ENCODE results near the gene SCEL.
"Not testable (repeated sequence)": the region's sequence is repeated elsewhere in the genome, so short reads cannot be mapped to it uniquely, and the experiment has no call there.

SCEL gene

DNA sequence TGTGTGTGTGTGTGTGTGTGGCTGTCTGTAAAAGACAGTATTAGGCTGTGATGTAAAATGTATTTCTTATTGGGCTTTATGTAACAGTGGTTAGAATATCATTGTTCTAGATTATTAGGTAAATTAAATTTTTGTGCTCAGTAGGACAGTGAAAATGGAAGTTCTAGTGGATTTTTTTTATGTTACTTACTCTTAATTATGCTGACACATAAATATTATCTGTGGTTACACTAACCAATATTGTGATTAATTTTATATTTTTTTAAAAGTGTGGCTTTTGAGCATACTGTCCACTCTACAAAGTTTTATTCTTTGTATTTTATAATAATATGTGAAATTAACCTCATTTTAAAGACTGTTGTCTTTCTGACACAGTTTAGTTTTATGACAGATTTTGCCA lies 80.5 kb downstream of the SCEL start:
- H3K36me3 ChIP-seq (ENCODE audit: insufficient read depth, low read length) = no peaks in the 10 kb centered on the region
- H3K9me3 ChIP-seq (ENCODE audit: low read length) = no peaks in the 10 kb centered on the region
- H3K4me3 ChIP-seq (ENCODE audit: low read depth in 1 of 2, low read length in 2 of 2) = no peak overlapping the region
- H3K4me1 ChIP-seq (ENCODE audit: insufficient read depth, low read length) = no peaks in the 10 kb centered on the region
- H3K27me3 ChIP-seq (ENCODE audit: control insufficient read depth in 1 of 2, insufficient read depth in 2 of 2, low read length in 2 of 2) = no peaks in the 10 kb centered on the region
- no peak overlapping the region for H3K9ac ChIP-seq (ENCODE audit: low read length)
- no peak overlapping the region for H3K27ac ChIP-seq (ENCODE audit: low read depth, low read length)

DNA sequence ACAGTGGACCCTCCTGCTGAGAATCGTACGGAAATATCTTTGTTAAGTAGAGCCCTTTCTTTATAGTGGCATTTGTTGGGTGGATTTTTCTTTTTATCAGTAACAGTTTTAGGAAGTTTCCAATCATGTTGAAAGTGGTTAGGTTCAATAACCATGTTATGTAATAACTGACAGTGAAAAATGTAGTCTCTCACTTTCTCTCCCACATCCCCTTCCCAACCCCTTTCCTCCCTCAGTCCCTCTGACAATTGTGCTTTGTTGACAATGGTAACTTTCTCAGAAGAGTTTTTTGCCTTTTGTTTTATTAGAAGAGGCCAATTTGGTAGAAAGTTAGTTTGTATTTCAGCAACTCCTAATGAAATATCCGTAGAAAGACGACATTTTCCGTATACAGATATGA lies 84.1 kb downstream of the SCEL start:
- no peak overlapping the region for H3K9ac ChIP-seq (ENCODE audit: low read length)
- H3K36me3 ChIP-seq (ENCODE audit: insufficient read depth, low read length) = no peaks in the 10 kb centered on the region
- H3K27me3 ChIP-seq (ENCODE audit: control insufficient read depth in 1 of 2, insufficient read depth in 2 of 2, low read length in 2 of 2) = no peaks in the 10 kb centered on the region
- H3K4me3 ChIP-seq (ENCODE audit: low read depth in 1 of 2, low read length in 2 of 2) = no peak overlapping the region
- H3K9me3 ChIP-seq (ENCODE audit: low read length) = no peaks in the 10 kb centered on the region
- no peaks in the 10 kb centered on the region for H3K4me1 ChIP-seq (ENCODE audit: insufficient read depth, low read length)
- no peak overlapping the region for H3K27ac ChIP-seq (ENCODE audit: low read depth, low read length)

- no peak overlapping the region for H3K4me3 ChIP-seq (ENCODE audit: low read depth in 1 of 2, low read length in 2 of 2)
- no peaks in the 10 kb centered on the region for H3K27me3 ChIP-seq (ENCODE audit: control insufficient read depth in 1 of 2, insufficient read depth in 2 of 2, low read length in 2 of 2)
- H3K27ac ChIP-seq (ENCODE audit: low read depth, low read length) = no peak overlapping the region
- H3K9me3 ChIP-seq (ENCODE audit: low read length) = no peaks in the 10 kb centered on the region
- H3K36me3 ChIP-seq (ENCODE audit: insufficient read depth, low read length) = no peaks in the 10 kb centered on the region
- no peaks in the 10 kb centered on the region for H3K4me1 ChIP-seq (ENCODE audit: insufficient read depth, low read length)
- no peak overlapping the region for H3K9ac ChIP-seq (ENCODE audit: low read length)
These were observed 84.6 kb downstream of the SCEL start for GRCh38 chr13:77620138-77620537.

- H3K4me1 ChIP-seq (ENCODE audit: insufficient read depth, low read length) = no peaks in the 10 kb centered on the region
- no peaks in the 10 kb centered on the region for H3K27me3 ChIP-seq (ENCODE audit: control insufficient read depth in 1 of 2, insufficient read depth in 2 of 2, low read length in 2 of 2)
- no peak overlapping the region for H3K9ac ChIP-seq (ENCODE audit: low read length)
- H3K4me3 ChIP-seq (ENCODE audit: low read depth in 1 of 2, low read length in 2 of 2) = no peak overlapping the region
- no peaks in the 10 kb centered on the region for H3K9me3 ChIP-seq (ENCODE audit: low read length)
- no peak overlapping the region for H3K27ac ChIP-seq (ENCODE audit: low read depth, low read length)
- no peaks in the 10 kb centered on the region for H3K36me3 ChIP-seq (ENCODE audit: insufficient read depth, low read length)
These were observed 88.3 kb downstream of the SCEL start for GRCh38 chr13:77623806-77624205.

GRCh38 chr13:77628170-77628569 lies 92.7 kb downstream of the SCEL start:
- Histone ChIP-seq H3K4me3 (ENCODE audit: low read depth in 1 of 2, low read length in 2 of 2) (no peak overlapping the region), H3K36me3 (ENCODE audit: insufficient read depth, low read length) (no peaks in the 10 kb centered on the region), H3K9me3 (ENCODE audit: low read length) (no peaks in the 10 kb centered on the region), H3K9ac (ENCODE audit: low read length) (no peak overlapping the region), H3K27ac (ENCODE audit: low read depth, low read length) (no peak overlapping the region), H3K27me3 (ENCODE audit: control insufficient read depth in 1 of 2, insufficient read depth in 2 of 2, low read length in 2 of 2) (no peaks in the 10 kb centered on the region), H3K4me1 (ENCODE audit: insufficient read depth, low read length) (no peaks in the 10 kb centered on the region)

DNA sequence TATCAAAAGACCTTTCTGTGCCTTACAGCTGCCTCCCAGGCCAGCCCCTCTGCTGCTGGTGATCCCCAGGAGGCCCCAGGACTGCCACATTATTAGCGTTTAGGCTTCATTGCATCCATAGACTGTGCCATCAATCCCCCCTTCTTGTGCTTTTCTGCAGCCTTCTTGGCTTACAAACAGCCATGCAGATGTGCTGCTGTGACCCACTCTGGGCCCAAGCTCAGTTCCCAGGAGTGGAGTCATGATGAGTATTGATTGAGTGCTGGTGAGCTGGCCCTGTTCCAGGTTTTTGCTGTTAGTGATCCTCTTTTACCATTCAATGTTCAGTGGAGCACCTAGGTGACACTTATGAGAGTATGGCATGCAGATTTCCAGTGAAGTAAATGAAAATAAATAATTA lies 102.1 kb downstream of the SCEL start:
- Histone ChIP-seq H3K9ac (ENCODE audit: low read length) (no peak overlapping the region), H3K4me3 (ENCODE audit: low read depth in 1 of 2, low read length in 2 of 2) (no peak overlapping the region), H3K36me3 (ENCODE audit: insufficient read depth, low read length) (no peaks in the 10 kb centered on the region), H3K27me3 (ENCODE audit: control insufficient read depth in 1 of 2, insufficient read depth in 2 of 2, low read length in 2 of 2) (no peaks in the 10 kb centered on the region), H3K9me3 (ENCODE audit: low read length) (no peaks in the 10 kb centered on the region), H3K4me1 (ENCODE audit: insufficient read depth, low read length) (no peaks in the 10 kb centered on the region), H3K27ac (ENCODE audit: low read depth, low read length) (no peak overlapping the region)

DNA sequence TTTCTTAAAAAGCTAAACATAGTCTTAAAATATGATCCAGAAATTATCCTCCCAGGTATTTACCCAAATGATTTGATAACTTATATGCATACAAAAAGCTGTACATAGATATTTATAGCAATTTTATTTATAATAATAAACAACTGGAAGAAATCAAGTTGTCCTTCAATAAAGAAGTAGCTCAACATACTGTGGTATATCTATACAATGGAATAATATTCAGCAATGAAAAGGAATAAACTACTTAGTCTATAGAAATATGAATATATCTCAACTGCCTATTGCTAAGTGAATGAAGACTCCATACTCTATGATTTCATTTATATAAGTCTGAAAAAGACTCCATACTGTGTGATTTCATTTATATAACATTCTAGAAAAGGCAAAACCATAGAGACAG lies 114.9 kb downstream of the SCEL start:
- Histone ChIP-seq H3K9me3 (ENCODE audit: low read length) (no peaks in the 10 kb centered on the region), H3K4me3 (ENCODE audit: low read depth in 1 of 2, low read length in 2 of 2) (no peak overlapping the region), H3K27me3 (ENCODE audit: control insufficient read depth in 1 of 2, insufficient read depth in 2 of 2, low read length in 2 of 2) (no peaks in the 10 kb centered on the region), H3K4me1 (ENCODE audit: insufficient read depth, low read length) (no peaks in the 10 kb centered on the region), H3K36me3 (ENCODE audit: insufficient read depth, low read length) (no peaks in the 10 kb centered on the region), H3K27ac (ENCODE audit: low read depth, low read length) (no peak overlapping the region), H3K9ac (ENCODE audit: low read length) (no peak overlapping the region)

DNA sequence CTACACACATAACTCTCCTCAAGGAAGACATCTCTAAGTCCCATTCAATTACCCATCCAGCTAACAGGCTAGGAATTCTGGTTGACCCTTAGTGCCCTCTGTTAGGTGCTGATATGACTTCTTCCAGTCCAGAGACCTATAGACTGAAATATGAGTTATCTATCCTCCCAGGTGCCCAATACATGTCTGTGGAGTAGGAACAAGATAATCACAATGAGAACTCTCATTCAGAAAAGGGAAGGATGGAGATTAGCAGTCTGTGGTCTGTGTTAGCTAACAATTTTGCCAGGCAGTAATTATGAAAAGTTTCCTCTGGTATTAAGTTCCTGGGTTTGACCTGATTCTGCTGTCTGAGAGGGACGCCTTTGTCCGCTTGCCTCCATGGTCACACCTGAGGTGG lies 117.8 kb downstream of the SCEL start:
- Histone ChIP-seq H3K27me3 (ENCODE audit: control insufficient read depth in 1 of 2, insufficient read depth in 2 of 2, low read length in 2 of 2) (no peaks in the 10 kb centered on the region), H3K27ac (ENCODE audit: low read depth, low read length) (no peak overlapping the region), H3K36me3 (ENCODE audit: insufficient read depth, low read length) (no peaks in the 10 kb centered on the region), H3K4me1 (ENCODE audit: insufficient read depth, low read length) (no peaks in the 10 kb centered on the region), H3K9me3 (ENCODE audit: low read length) (no peaks in the 10 kb centered on the region), H3K9ac (ENCODE audit: low read length) (no peak overlapping the region), H3K4me3 (ENCODE audit: low read depth in 1 of 2, low read length in 2 of 2) (no peak overlapping the region)

DNA sequence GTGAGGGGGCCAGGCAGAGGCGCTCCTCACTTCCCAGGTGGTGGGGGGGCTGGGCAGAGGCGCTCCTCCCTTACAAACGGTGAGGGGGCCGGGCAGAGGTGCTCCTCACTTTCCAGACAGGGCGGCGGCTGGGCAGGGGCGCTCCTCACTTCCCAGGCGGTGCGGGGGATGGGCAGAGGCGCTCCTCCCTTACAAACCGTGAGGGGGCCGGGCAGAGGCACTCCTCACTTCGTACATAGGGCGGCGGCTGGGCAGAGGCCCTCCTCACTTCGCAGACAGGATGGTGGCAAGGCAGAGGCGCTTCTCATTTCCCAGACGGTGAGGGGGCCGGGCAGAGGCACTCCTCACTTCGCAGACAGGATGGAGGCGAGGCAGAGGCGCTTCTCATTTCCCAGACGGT lies 124.5 kb downstream of the SCEL start:
- H3K4me1 ChIP-seq (ENCODE audit: insufficient read depth, low read length); H3K36me3 ChIP-seq (ENCODE audit: insufficient read depth, low read length); H3K9ac ChIP-seq (ENCODE audit: low read length); H3K27me3 ChIP-seq (ENCODE audit: control insufficient read depth in 1 of 2, insufficient read depth in 2 of 2, low read length in 2 of 2); H3K4me3 ChIP-seq (ENCODE audit: low read depth in 1 of 2, low read length in 2 of 2); H3K9me3 ChIP-seq (ENCODE audit: low read length); H3K27ac ChIP-seq (ENCODE audit: low read depth, low read length): not testable (repeated sequence)

DNA sequence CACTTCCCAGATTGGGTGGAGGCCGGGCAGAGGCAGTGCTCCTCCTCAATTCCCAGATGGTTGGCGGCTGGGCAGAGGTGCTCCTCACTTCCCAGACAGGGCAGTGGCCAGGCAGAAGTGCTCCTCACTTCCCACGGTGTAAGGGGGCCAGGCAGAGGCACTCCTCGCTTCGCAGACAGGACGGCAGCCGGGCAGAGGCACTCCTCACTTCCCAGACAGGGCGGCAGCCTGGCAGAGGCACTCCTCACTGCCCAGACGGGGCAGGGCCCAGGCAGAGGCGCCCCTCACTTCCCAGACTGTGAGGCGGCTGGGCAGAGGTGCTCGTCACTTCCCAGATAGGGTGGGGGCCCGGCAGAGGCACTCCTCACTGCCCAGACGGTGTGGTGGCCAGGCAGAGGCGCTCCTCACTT lies 125.3 kb downstream of the SCEL start:
- H3K27me3 ChIP-seq (ENCODE audit: control insufficient read depth in 1 of 2, insufficient read depth in 2 of 2, low read length in 2 of 2) = no peaks in the 10 kb centered on the region
- H3K36me3 ChIP-seq (ENCODE audit: insufficient read depth, low read length) = no peaks in the 10 kb centered on the region
- no peaks in the 10 kb centered on the region for H3K4me1 ChIP-seq (ENCODE audit: insufficient read depth, low read length)
- H3K4me3 ChIP-seq (ENCODE audit: low read depth in 1 of 2, low read length in 2 of 2) = no peak overlapping the region
- H3K9me3 ChIP-seq (ENCODE audit: low read length) = no peaks in the 10 kb centered on the region
- no peak overlapping the region for H3K9ac ChIP-seq (ENCODE audit: low read length)
- no peak overlapping the region for H3K27ac ChIP-seq (ENCODE audit: low read depth, low read length)

DNA sequence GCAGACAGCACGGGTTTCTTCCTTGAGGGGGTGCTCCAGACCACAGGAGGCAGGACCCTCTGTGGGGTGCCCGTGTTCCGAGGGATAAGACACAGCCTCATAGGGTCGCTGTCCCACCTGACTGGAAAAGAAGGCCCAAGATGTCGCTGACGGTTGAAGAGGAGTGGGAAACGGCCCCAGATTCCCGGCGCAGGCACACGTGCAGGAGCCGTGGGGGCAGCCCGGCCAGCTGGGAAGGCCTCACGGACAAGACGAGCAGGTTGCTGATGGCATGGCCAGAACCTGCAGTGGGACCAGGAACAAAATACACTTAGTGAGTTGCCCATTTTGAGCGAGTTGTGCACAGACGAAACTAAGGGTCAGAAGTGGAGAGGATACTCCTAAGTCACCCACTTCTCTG lies 126.8 kb downstream of the SCEL start:
- H3K27ac ChIP-seq (ENCODE audit: low read depth, low read length); H3K27me3 ChIP-seq (ENCODE audit: control insufficient read depth in 1 of 2, insufficient read depth in 2 of 2, low read length in 2 of 2); H3K4me3 ChIP-seq (ENCODE audit: low read depth in 1 of 2, low read length in 2 of 2); H3K9ac ChIP-seq (ENCODE audit: low read length); H3K9me3 ChIP-seq (ENCODE audit: low read length); H3K36me3 ChIP-seq (ENCODE audit: insufficient read depth, low read length); H3K4me1 ChIP-seq (ENCODE audit: insufficient read depth, low read length): not testable (repeated sequence)

DNA sequence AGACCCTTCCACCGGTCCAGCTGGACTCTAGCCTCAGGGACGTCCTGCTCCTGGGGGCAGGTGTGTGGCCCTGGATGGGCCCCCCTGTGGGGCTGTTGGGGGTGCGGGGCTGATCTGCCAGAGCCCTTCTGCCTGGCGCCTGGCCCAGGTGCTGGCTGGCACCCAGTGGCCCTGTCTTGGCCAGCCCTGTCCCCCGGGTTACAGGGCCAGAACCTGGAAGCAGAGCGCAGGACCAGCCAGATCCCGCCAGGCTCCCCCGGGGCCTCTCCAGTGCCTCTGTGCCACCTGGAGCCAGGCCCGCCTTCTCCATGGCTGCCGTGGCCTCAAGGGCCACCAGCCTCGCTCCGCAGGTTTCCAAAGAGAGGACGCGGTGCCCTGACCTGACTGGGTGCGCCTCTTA lies 127.3 kb downstream of the SCEL start:
- not testable (repeated sequence) for H3K9ac ChIP-seq (ENCODE audit: low read length); H3K4me1 ChIP-seq (ENCODE audit: insufficient read depth, low read length); H3K9me3 ChIP-seq (ENCODE audit: low read length); H3K27ac ChIP-seq (ENCODE audit: low read depth, low read length); H3K27me3 ChIP-seq (ENCODE audit: control insufficient read depth in 1 of 2, insufficient read depth in 2 of 2, low read length in 2 of 2); H3K4me3 ChIP-seq (ENCODE audit: low read depth in 1 of 2, low read length in 2 of 2); H3K36me3 ChIP-seq (ENCODE audit: insufficient read depth, low read length)

GRCh38 chr13:77674852-77675251 lies 139.3 kb downstream of the SCEL start:
- H3K4me1 ChIP-seq (ENCODE audit: insufficient read depth, low read length) = no peaks in the 10 kb centered on the region
- no peaks in the 10 kb centered on the region for H3K36me3 ChIP-seq (ENCODE audit: insufficient read depth, low read length)
- H3K9me3 ChIP-seq (ENCODE audit: low read length) = no peaks in the 10 kb centered on the region
- H3K4me3 ChIP-seq (ENCODE audit: low read depth in 1 of 2, low read length in 2 of 2) = no peak overlapping the region
- no peak overlapping the region for H3K9ac ChIP-seq (ENCODE audit: low read length)
- no peaks in the 10 kb centered on the region for H3K27me3 ChIP-seq (ENCODE audit: control insufficient read depth in 1 of 2, insufficient read depth in 2 of 2, low read length in 2 of 2)
- no peak overlapping the region for H3K27ac ChIP-seq (ENCODE audit: low read depth, low read length)
